Measurements from ENCODE around the gene TCERG1L. TPM values are rescaled to one million over a fixed set of nuclear protein-coding genes. Genes with fewer than 3 reads are reported as not detected.

Gene TCERG1L
- total and polyA plus RNA-seq, 4 donors, result 0.02 to 0.09 (median 0.08) TPM; not detected in 1

GRCh38 chr10:131098416-131098952, 213.0 kb downstream of the TCERG1L start:
- H3K27me3 ChIP-seq (ENCODE audit: control insufficient read depth in 3 of 3, insufficient read depth in 3 of 3, low read length in 2 of 3), result no peaks in the 10 kb centered on the region
- TF ChIP-seq CTCF (IDR thresholded peaks at IDR 0.05; ENCODE audit: control extremely low read depth, extremely low read depth), result no peak
- no peak overlapping the region for H3K27ac ChIP-seq (ENCODE audit: low read depth in 1 of 2, low read length in 1 of 2)
- 82 to 85% methylated on average over 15 of the region's 15 CpGs for WGBS, 2 donors
- H3K9ac ChIP-seq (ENCODE audit: insufficient read depth in 1 of 2, low read length in 2 of 2), result no peak overlapping the region
- DNase-seq, result peak in 1 of 3 donors; percentile 23
- H3K36me3 ChIP-seq (ENCODE audit: control insufficient read depth in 4 of 4, insufficient read depth in 4 of 4, low read length in 4 of 4), result no peaks in the 10 kb centered on the region
- no peak for ATAC-seq (ENCODE audit: insufficient read depth, low FRiP score)
- peaks cover 0 to 33% (median 0%) of the 10 kb centered on the region in 5 donors for H3K4me1 ChIP-seq (ENCODE audit: control insufficient read depth in 5 of 5, insufficient read depth in 5 of 5, low read length in 5 of 5)
- H3K9me3 ChIP-seq (ENCODE audit: control insufficient read depth in 4 of 4, insufficient read depth in 3 of 4, low read length in 3 of 4), result no peaks in the 10 kb centered on the region
- H3K4me3 ChIP-seq, result no peak overlapping the region

GRCh38 chr10:131096031-131096430, 215.5 kb downstream of the TCERG1L start:
- 95% methylated on average over 7 of the region's 7 CpGs for WGBS, 2 donors
- no peak for DNase-seq
- H3K9me3 ChIP-seq (ENCODE audit: control insufficient read depth in 4 of 4, insufficient read depth in 3 of 4, low read length in 3 of 4), result no peaks in the 10 kb centered on the region

GRCh38 chr10:131095313-131095580, 216.3 kb downstream of the TCERG1L start:
- no peak overlapping the region for H3K9ac ChIP-seq (ENCODE audit: insufficient read depth in 1 of 2, low read length in 2 of 2)
- WGBS, 2 donors, result 88 to 90% methylated on average over 10 to 12 of the region's 12 CpGs
- DNase-seq (no peak), ATAC-seq (ENCODE audit: insufficient read depth, low FRiP score) (no peak)
- no peak for TF ChIP-seq CTCF (IDR thresholded peaks at IDR 0.05; ENCODE audit: control extremely low read depth, extremely low read depth)
- no peak overlapping the region for H3K4me3 ChIP-seq
- H3K27ac ChIP-seq (ENCODE audit: low read depth in 1 of 2, low read length in 1 of 2), result no peak overlapping the region
- no peaks in the 10 kb centered on the region for H3K36me3 ChIP-seq (ENCODE audit: control insufficient read depth in 4 of 4, insufficient read depth in 4 of 4, low read length in 4 of 4)
- peaks cover 0 to 38% (median 0%) of the 10 kb centered on the region in 5 donors for H3K4me1 ChIP-seq (ENCODE audit: control insufficient read depth in 5 of 5, insufficient read depth in 5 of 5, low read length in 5 of 5)
- H3K9me3 ChIP-seq (ENCODE audit: control insufficient read depth in 4 of 4, insufficient read depth in 3 of 4, low read length in 3 of 4), result no peaks in the 10 kb centered on the region
- H3K27me3 ChIP-seq (ENCODE audit: control insufficient read depth in 3 of 3, insufficient read depth in 3 of 3, low read length in 2 of 3), result no peaks in the 10 kb centered on the region

More at GRCh38 chr10:131096031-131096430, 215.5 kb downstream of the TCERG1L start:
- Histone ChIP-seq H3K27me3 (ENCODE audit: control insufficient read depth in 3 of 3, insufficient read depth in 3 of 3, low read length in 2 of 3) (no peaks in the 10 kb centered on the region), H3K27ac (ENCODE audit: low read depth in 1 of 2, low read length in 1 of 2) (no peak overlapping the region), H3K4me3 (no peak overlapping the region), H3K9ac (ENCODE audit: insufficient read depth in 1 of 2, low read length in 2 of 2) (no peak overlapping the region), H3K36me3 (ENCODE audit: control insufficient read depth in 4 of 4, insufficient read depth in 4 of 4, low read length in 4 of 4) (no peaks in the 10 kb centered on the region), H3K4me1 (ENCODE audit: control insufficient read depth in 5 of 5, insufficient read depth in 5 of 5, low read length in 5 of 5) (peaks cover 0 to 38% (median 0%) of the 10 kb centered on the region in 5 donors)
- TF ChIP-seq CTCF (IDR thresholded peaks at IDR 0.05; ENCODE audit: control extremely low read depth, extremely low read depth), result no peak
- ATAC-seq (ENCODE audit: insufficient read depth, low FRiP score), result no peak

Measured in lung (tissue), 12 donors.